GM12878 (cell line): ENCODE data around the gene RBL2. TPM values are rescaled to one million over a fixed set of nuclear protein-coding genes. Genes with fewer than 3 reads are reported as not detected.

Experiments
- ATAC-seq: fragments of 200-7000 bp; cut with Tn5 transposase; 3 replicates; pipeline ENCODE4 v1.9.1; 2020; ENCODE audit warnings: mild to moderate bottlenecking, moderate library complexity
- BruUV-seq: library from RNA; stranded (reverse); fragments of 400-500 nt; replicated peaks from 2 replicates; lab custom pipeline; 2021; lab: Mats Ljungman, UMichigan
- CTCF ChIA-PET: fragments of 300-600 bp; sonication (Branson Sonifier 250); formaldehyde crosslinking; extraction: SDS; loops from one replicate; lab custom pipeline; 2021; ENCODE audit warnings: inconsistent platforms; lab: Yijun Ruan, JAX
- POLR2A ChIA-PET: fragments of 350-600 bp; formaldehyde crosslinking; extraction: SDS; loops from one replicate; lab custom pipeline; 2021; ENCODE audit warnings: inconsistent platforms; lab: Charles Lee
- RAD21 ChIA-PET: fragments of 300-600 bp; sonication (Branson Sonifier 250); formaldehyde crosslinking; loops from one replicate; lab custom pipeline; 2023; ENCODE audit warnings: antibody characterized with exemption; ENCODE audit not compliant: unreplicated experiment; lab: Charles Lee
- SMC1A ChIA-PET: fragments of 300-600 bp; sonication (Branson Sonifier 250); formaldehyde crosslinking; loops from one replicate; lab custom pipeline; 2023; ENCODE audit not compliant: unreplicated experiment, uncharacterized antibody; lab: Charles Lee
- DNase-seq: peaks from one replicate; pipeline ENCODE4 v3.0.0-alpha.2; 2011; ENCODE audit warnings: low read depth, low spot score
- FAIRE-seq: peaks from 3 replicates; lab custom pipeline; 2011; peaks lifted over from hg19 to GRCh38; lab: Jason Lieb, UNC
- H2AFZ ChIP-seq: 2 replicates; pipeline ENCODE4 v1.6.0; 2011; ENCODE audit warnings: low read depth, low read length, control low read depth; ENCODE audit not compliant: control insufficient read depth
- H3K27ac ChIP-seq: 2 replicates; pipeline ENCODE4 v1.5.1; 2011; ENCODE audit warnings: control low read depth; ENCODE audit not compliant: control insufficient read depth, insufficient read depth
- H3K27me3 ChIP-seq, 2 experiments: replicated peaks in 1 of 2; 2 replicates each; pipeline versions ENCODE4 v1.6.0 to v1.6.1; 2011; ENCODE audit warnings: low read length in 1 of 2; ENCODE audit not compliant: control insufficient read depth in 2 of 2, insufficient read depth in 2 of 2
- H3K36me3 ChIP-seq, 2 experiments: 2 replicates each; pipeline ENCODE4 v1.5.1; 2011; ENCODE audit warnings: low read length in 1 of 2; ENCODE audit not compliant: control insufficient read depth in 2 of 2, insufficient read depth in 2 of 2
- H3K4me1 ChIP-seq: 2 replicates; pipeline ENCODE4 v1.6.1; 2011; ENCODE audit warnings: mild to moderate bottlenecking, low read length, moderate library complexity, mixed read lengths; ENCODE audit not compliant: control insufficient read depth, insufficient read depth
- H3K4me2 ChIP-seq: 2 replicates; pipeline ENCODE4 v1.6.0; 2011; ENCODE audit warnings: control low read depth; ENCODE audit not compliant: control insufficient read depth, insufficient read depth
- H3K4me3 ChIP-seq: fragments of 200-600 bp; sonication (generic); 2 replicates; pipeline ENCODE4 v1.5.1; 2016
- H3K79me2 ChIP-seq: 2 replicates; pipeline ENCODE4 v1.6.0; 2011; ENCODE audit warnings: low read length; ENCODE audit not compliant: control insufficient read depth, insufficient read depth
- H3K9ac ChIP-seq: 2 replicates; pipeline ENCODE4 v1.8.0; 2011; ENCODE audit warnings: low read length, control low read depth, mixed read lengths; ENCODE audit not compliant: control insufficient read depth, insufficient read depth
- H3K9me3 ChIP-seq: replicated peaks from 3 replicates; pipeline ENCODE4 v1.5.1; 2011; ENCODE audit warnings: mild to moderate bottlenecking, low read length; ENCODE audit not compliant: control insufficient read depth, insufficient read depth
- H4K20me1 ChIP-seq: 2 replicates; pipeline ENCODE4 v1.6.0; 2011; ENCODE audit not compliant: control insufficient read depth, insufficient read depth
- CEBPB ChIP-seq, 2 experiments: fragments of 150-350 bp in 1 of 2; IDR thresholded peaks; 2 replicates each; pipeline ENCODE4 v1.6.1; 2012 to 2014; ENCODE audit warnings: low read depth in 2 of 2, low read length in 2 of 2, borderline replicate concordance in 1 of 2, inconsistent platforms in 1 of 2
- CHD4 ChIP-seq: fragments of 200-600 bp; sonication (generic); IDR thresholded peaks from 2 replicates; pipeline ENCODE4 v1.6.1; 2016; ENCODE audit warnings: mild to moderate bottlenecking
- EED ChIP-seq: sonication (generic); IDR thresholded peaks from 2 replicates; pipeline ENCODE4 v1.6.1; 2016; ENCODE audit warnings: antibody characterized with exemption, low read depth
- EGR1 ChIP-seq, 2 experiments: IDR thresholded peaks; 1 replicate in 1 of 2; 2 replicates in 1 of 2; pipeline ENCODE4 v1.6.1; 2011 to 2012; ENCODE audit warnings: low read depth in 2 of 2, low read length in 2 of 2, borderline replicate concordance in 1 of 2, mild to moderate bottlenecking in 1 of 2, moderate library complexity in 1 of 2
- FOXM1 ChIP-seq: IDR thresholded peaks from 2 replicates; pipeline ENCODE4 v1.6.1; 2012; ENCODE audit warnings: low read depth, mild to moderate bottlenecking, inconsistent platforms, low read length, moderate library complexity
- HDAC2 ChIP-seq: fragments of 200-600 bp; sonication (generic); IDR thresholded peaks from 2 replicates; pipeline ENCODE4 v1.6.1; 2017
- IRF3 ChIP-seq: fragments of 450-650 bp; IDR thresholded peaks from 2 replicates; pipeline ENCODE4 v1.6.1; 2014; ENCODE audit warnings: mild to moderate bottlenecking
- NFIC ChIP-seq: IDR thresholded peaks from 2 replicates; pipeline ENCODE4 v1.6.1; 2012; ENCODE audit warnings: low read depth, mild to moderate bottlenecking, inconsistent platforms, low read length, moderate library complexity
- NRF1 ChIP-seq: conservative IDR thresholded peaks from 2 replicates; pipeline ENCODE4 v1.6.1; 2011; ENCODE audit warnings: mild to moderate bottlenecking, low read depth, low read length, improper control_type of control experiment
- POU2F2 ChIP-seq: IDR thresholded peaks from 3 replicates; pipeline ENCODE4 v1.6.1; 2011; ENCODE audit warnings: low read depth, mild to moderate bottlenecking, low read length, borderline replicate concordance
- SMAD1 ChIP-seq: fragments of 450-650 bp; IDR thresholded peaks from 2 replicates; pipeline ENCODE4 v1.6.1; 2018; ENCODE audit warnings: mild to moderate bottlenecking, low read depth; ENCODE audit not compliant: partially characterized antibody
- SP1 ChIP-seq: IDR thresholded peaks from one replicate; pipeline ENCODE4 v1.6.1; 2011; ENCODE audit warnings: low read depth, low read length
- SRF ChIP-seq, 2 experiments: IDR thresholded peaks; 2 replicates each; pipeline ENCODE4 v1.6.1; 2011; ENCODE audit warnings: low read depth in 2 of 2, low read length in 2 of 2, mild to moderate bottlenecking in 1 of 2, moderate library complexity in 1 of 2
- WGBS: methylation state at CpG from one replicate; pipeline ENCODE4 v1.1.6; 2016; ENCODE audit warnings: low lambda C conversion rate; ENCODE audit not compliant: insufficient replicate concordance, insufficient coverage; ENCODE audit errors: missing lambda C conversion rate; 5-methylcytosine and 5-hydroxymethylcytosine counted together
- in situ Hi-C: fragments of 300-500 bp; cut with MboI; formaldehyde crosslinking; loops from 9 replicates; pipeline ENCODE4 v1.14.3; 2018; ENCODE audit warnings: mixed read lengths
- intact Hi-C: fragments of 100-400 bp; cut with micrococcal nuclease; formaldehyde crosslinking; loops from one replicate; pipeline ENCODE4 v1.14.2; 2022; ENCODE audit not compliant: unreplicated experiment
- polyA plus RNA-seq, 11 experiments: library from polyadenylated mRNA; depleted of rRNA in 4 of 11; unstranded in 6 of 11; stranded (reverse) in 5 of 11; fragments of >200 nt; fragmentation: Nextera tagmentation in 4 of 11; fragmentation: Illumina TruSeq in 1 of 11; extraction: Ambion mirVana in 4 of 11; extraction: Trizol in 1 of 11; gene quantifications; 1 replicate in 1 of 11; 2 replicates in 10 of 11; pipeline versions ENCODE4 v1.2.1 to v1.2.3, GENCODE V29; 2011 to 2016; ENCODE audit warnings: inconsistent platforms in 2 of 11, missing spikeins in 2 of 11, low read depth in 1 of 11
- total RNA-seq, 4 experiments: library from RNA; depleted of rRNA in 3 of 4; stranded (reverse); fragments of >200 nt in 3 of 4; fragmentation: Illumina TruSeq in 1 of 4; extraction: Trizol in 1 of 4; gene quantifications; 2 replicates each; pipeline versions ENCODE4 v1.2.1 to v1.2.3, GENCODE V29; 2013 to 2021
- TF ChIP-seq, protein P1 (sequence below): fragments of 450-650 bp; formaldehyde crosslinking; IDR thresholded peaks from 2 replicates; pipeline ENCODE4 v1.5.0; 2022; ENCODE audit warnings: mild to moderate bottlenecking, missing genetic modification characterization
- TF ChIP-seq, protein P2 (sequence below): fragments of 450-650 bp; IDR thresholded peaks from 2 replicates; pipeline ENCODE4 v1.6.1; 2017; ENCODE audit warnings: borderline replicate concordance

RBL2 gene
- total and polyA plus RNA-seq, 10 of the 15 experiments (the other 5 are each of a cell fraction or from before 2014, with no cell fraction given) = 10.0 to 107 (median 39.0) TPM

- TF ChIP-seq EED (no peak), HDAC2 (no peak)
Observed at GRCh38 chr16:53506254-53506653, 72.0 kb downstream of the RBL2 start (continued).

- BruUV-seq = no TSS peak
- H3K9ac ChIP-seq = no peak overlapping the region
- no peak overlapping the region for H3K27ac ChIP-seq
- WGBS = 92% methylated on average over 12 of the region's 12 CpGs
- CTCF ChIA-PET = no interaction called here
- in situ Hi-C loops = no loop called here
- POLR2A ChIA-PET = interaction anchor here (1.0 kb wide), 1 partner anchor 11 kb away, joined by 3 read pairs; no protein-coding TSS in a partner anchor
- H3K4me3 ChIP-seq = no peak overlapping the region
- intact Hi-C loops = loop anchor here (10.0 kb wide), 1 partner anchor 183 kb away; no protein-coding TSS in a partner anchor
- H2AFZ ChIP-seq = no peak overlapping the region
- no peaks in the 10 kb centered on the region for H3K27me3 ChIP-seq
- FAIRE-seq = no peak
- H3K9me3 ChIP-seq = peaks cover 1% of the 10 kb centered on the region; the same call in 1 of the 3 replicates
- DNase-seq = no peak
- no peaks in the 10 kb centered on the region for H4K20me1 ChIP-seq
- H3K79me2 ChIP-seq = peaks cover under 1% of the 10 kb centered on the region
- RAD21 ChIA-PET = no interaction called here
- TF ChIP-seq, protein P1, sequence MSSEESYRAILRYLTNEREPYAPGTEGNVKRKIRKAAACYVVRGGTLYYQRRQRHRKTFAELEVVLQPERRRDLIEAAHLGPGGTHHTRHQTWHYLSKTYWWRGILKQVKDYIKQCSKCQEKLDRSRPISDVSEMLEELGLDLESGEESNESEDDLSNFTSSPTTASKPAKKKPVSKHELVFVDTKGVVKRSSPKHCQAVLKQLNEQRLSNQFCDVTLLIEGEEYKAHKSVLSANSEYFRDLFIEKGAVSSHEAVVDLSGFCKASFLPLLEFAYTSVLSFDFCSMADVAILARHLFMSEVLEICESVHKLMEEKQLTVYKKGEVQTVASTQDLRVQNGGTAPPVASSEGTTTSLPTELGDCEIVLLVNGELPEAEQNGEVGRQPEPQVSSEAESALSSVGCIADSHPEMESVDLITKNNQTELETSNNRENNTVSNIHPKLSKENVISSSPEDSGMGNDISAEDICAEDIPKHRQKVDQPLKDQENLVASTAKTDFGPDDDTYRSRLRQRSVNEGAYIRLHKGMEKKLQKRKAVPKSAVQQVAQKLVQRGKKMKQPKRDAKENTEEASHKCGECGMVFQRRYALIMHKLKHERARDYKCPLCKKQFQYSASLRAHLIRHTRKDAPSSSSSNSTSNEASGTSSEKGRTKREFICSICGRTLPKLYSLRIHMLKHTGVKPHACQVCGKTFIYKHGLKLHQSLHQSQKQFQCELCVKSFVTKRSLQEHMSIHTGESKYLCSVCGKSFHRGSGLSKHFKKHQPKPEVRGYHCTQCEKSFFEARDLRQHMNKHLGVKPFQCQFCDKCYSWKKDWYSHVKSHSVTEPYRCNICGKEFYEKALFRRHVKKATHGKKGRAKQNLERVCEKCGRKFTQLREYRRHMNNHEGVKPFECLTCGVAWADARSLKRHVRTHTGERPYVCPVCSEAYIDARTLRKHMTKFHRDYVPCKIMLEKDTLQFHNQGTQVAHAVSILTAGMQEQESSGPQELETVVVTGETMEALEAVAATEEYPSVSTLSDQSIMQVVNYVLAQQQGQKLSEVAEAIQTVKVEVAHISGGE (CRISPR knock-in tag) = no peak
- TF ChIP-seq POU2F2 = no peak
- no peak for TF ChIP-seq IRF3
- TF ChIP-seq SP1 = no peak
- TF ChIP-seq, protein P2, sequence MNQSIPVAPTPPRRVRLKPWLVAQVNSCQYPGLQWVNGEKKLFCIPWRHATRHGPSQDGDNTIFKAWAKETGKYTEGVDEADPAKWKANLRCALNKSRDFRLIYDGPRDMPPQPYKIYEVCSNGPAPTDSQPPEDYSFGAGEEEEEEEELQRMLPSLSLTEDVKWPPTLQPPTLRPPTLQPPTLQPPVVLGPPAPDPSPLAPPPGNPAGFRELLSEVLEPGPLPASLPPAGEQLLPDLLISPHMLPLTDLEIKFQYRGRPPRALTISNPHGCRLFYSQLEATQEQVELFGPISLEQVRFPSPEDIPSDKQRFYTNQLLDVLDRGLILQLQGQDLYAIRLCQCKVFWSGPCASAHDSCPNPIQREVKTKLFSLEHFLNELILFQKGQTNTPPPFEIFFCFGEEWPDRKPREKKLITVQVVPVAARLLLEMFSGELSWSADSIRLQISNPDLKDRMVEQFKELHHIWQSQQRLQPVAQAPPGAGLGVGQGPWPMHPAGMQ = no peak
- TF ChIP-seq SMAD1 = no peak
- no peak for TF ChIP-seq FOXM1
- TF ChIP-seq SRF (IDR thresholded peaks at IDR 0.05; ENCODE audit: low read depth in 2 of 2, low read length in 2 of 2) = no peak
- no peak for TF ChIP-seq NFIC
- no peak for TF ChIP-seq NRF1
- TF ChIP-seq CHD4 = no peak
- no peak for TF ChIP-seq EGR1 (IDR thresholded peaks at IDR 0.05; ENCODE audit: borderline replicate concordance in 1 of 2, low read depth in 2 of 2, low read length in 2 of 2)
- TF ChIP-seq CEBPB (IDR thresholded peaks at IDR 0.05; ENCODE audit: borderline replicate concordance in 1 of 2, low read depth in 2 of 2, low read length in 2 of 2) = no peak
- H3K36me3 ChIP-seq = no peaks in the 10 kb centered on the region
- peaks cover 12% of the 10 kb centered on the region for H3K4me1 ChIP-seq
- H3K4me2 ChIP-seq = no peak overlapping the region
- SMC1A ChIA-PET = interaction anchor here (1.2 to 1.8 kb wide), 3 partner anchors 11 to 299 kb away, joined by 3 to 5 read pairs (median 4); no protein-coding TSS in a partner anchor
- ATAC-seq = no peak
Observed at GRCh38 chr16:53507464-53508179, 73.4 kb downstream of the RBL2 start.
